GM10847 (cell line): ENCODE results near the gene POU3F1.

ENCODE experiments used
- POLR2A ChIP-seq: IDR thresholded peaks from 2 replicates; pipeline ENCODE4 v1.6.1; 2011; ENCODE audit not compliant: insufficient read length; ENCODE audit errors: extremely low read depth

POU3F1 gene

GRCh38 chr1:38079019-38079418 is 32.4 kb upstream of the POU3F1 start:
- TF ChIP-seq POLR2A, result no peak

- TF ChIP-seq POLR2A, result no peak
Measured at GRCh38 chr1:38077523-38078147, 31.0 kb upstream of the POU3F1 start.

GRCh38 chr1:38076455-38076854 is 29.9 kb upstream of the POU3F1 start:
- TF ChIP-seq POLR2A, result no peak

GRCh38 chr1:38076038-38076437 is 29.4 kb upstream of the POU3F1 start:
- no peak for TF ChIP-seq POLR2A

- TF ChIP-seq POLR2A, result no peak
Measured at GRCh38 chr1:38075191-38075590, 28.6 kb upstream of the POU3F1 start.

- no peak for TF ChIP-seq POLR2A
Measured at GRCh38 chr1:38074302-38074677, 27.7 kb upstream of the POU3F1 start.

GRCh38 chr1:38073534-38074301 is 27.1 kb upstream of the POU3F1 start:
- no peak for TF ChIP-seq POLR2A

GRCh38 chr1:38072858-38073257 is 26.3 kb upstream of the POU3F1 start:
- no peak for TF ChIP-seq POLR2A

- TF ChIP-seq POLR2A, result no peak
Measured at GRCh38 chr1:38071312-38072256, 25.0 kb upstream of the POU3F1 start.

GRCh38 chr1:38068980-38069340 is 22.4 kb upstream of the POU3F1 start:
- no peak for TF ChIP-seq POLR2A

GRCh38 chr1:38068220-38068979 is 21.8 kb upstream of the POU3F1 start:
- no peak for TF ChIP-seq POLR2A

GRCh38 chr1:38064197-38064903 is 17.8 kb upstream of the POU3F1 start:
- no peak for TF ChIP-seq POLR2A

GRCh38 chr1:38063616-38064015 is 17.0 kb upstream of the POU3F1 start:
- no peak for TF ChIP-seq POLR2A
